ENCODE results near the gene FIG4.
"Not testable (repeated sequence)": the region's sequence is repeated elsewhere in the genome, so short reads cannot be mapped to it uniquely, and the experiment has no call there.

FIG4 gene

DNA sequence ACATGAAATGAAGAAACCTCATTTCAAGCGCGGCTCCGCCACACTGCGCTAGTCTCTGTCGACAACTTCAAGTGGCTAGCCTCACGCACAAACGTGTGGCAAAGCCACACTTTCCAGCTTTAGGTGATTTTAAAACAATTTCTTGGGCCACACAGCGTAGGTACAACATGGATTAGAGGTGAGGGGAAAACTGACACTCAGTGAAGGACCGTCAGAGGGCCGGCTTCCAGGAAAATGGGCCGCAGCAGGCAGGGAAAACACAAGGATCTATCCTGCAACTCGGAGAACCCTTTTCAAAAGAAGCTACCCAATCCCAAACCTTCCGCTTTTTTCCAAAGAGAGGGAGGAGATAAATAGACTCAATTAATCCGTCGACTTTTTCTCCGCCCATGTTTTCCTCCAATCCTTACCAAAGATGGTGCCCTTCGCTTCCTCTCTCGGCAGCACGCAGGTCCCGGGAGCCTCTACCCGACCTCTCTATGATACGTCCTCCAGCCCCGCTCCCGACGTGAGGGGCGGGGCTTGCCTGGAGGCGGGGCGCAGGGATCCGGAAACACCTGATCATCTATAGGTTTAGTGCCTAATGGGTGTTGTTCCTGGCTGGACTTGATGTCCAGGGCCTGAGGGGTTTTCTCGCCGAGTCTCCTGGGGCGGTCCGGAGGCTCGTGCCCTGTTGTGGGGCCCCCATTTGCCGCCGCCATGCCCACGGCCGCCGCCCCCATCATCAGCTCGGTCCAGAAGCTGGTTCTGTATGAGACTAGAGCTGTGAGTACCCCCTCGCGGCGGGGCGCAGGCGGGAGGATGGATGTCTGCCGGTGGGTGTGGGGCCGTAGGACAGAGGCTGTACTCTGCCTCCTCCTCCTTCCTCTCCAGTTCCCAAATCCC lies at the start of gene FIG4, which contains the start of gene AK9:
Gene FIG4, plus strand, starts transcription at position 560 of the 885 bp plus-strand sequence. Its CDS starts 140 bp downstream, at position 700.
Gene AK9, minus strand, starts transcription at position 466 of the 885 bp plus-strand sequence. CDS start 15,457 bp downstream, outside the sequence.
- DNase-seq: peak; percentile 88 to 89

DNA sequence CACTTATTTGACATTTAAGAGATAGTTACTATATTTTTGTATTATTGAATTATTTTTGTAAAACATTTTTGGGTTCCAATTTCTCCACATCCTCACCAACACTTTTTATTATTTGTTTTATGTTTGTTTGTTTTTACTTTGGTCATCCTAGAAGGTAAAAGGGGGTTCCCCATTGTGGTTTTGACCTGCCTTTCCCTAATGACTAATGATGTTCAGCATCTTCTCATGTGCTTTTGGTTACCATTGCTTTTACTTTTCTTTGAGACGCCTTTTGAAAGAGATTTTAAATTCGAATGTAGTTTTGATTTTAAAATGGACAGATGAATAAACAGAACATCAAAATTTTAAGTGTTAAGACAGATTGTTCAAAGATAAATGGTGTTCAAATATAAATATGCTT lies 47.0 kb upstream of the FIG4 start:
- DNase-seq: no peak

DNA sequence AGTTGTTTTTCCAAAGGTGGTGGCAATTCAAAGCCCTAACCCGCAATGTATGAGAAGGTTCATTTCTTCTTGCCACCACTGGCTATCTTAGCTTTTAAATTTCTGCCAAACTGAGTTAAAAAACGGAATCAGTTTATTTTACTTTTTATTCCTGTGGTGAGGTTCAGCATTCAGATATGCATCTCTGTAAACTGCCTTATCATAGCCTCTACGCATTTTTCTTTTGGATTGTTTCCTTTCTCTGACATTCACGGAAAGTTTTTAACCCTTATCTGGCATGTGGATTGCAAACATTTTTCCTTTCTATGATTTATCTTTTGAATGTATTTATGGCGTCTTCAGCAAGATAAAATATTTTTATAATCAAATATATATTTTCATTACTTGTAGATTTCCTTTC lies 37.8 kb upstream of the FIG4 start:
- DNase-seq: no peak

DNA sequence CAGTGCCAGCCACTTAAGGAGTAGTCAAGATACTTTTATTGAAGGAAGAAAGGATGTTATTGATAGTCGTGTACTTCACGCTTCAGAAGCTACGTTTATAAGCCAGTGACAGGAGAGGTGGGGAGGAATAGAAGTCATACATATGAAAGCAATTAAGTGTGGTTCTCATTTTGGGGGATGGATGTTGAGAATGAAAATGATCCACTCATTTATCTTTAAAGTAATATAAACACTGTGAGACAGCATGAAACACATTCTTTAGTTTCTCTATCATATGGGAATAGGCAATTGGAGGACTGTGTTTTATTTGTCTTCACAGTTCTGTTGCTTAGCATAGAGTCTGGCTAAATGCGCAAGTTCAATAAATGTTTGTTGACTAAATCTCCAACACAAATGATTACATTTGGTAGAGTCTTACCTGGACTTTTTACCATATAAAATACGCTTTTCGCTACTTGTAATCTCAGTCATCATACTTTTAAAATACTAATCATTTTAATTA lies 35.3 kb upstream of the FIG4 start:
- DNase-seq: no peak

DNA sequence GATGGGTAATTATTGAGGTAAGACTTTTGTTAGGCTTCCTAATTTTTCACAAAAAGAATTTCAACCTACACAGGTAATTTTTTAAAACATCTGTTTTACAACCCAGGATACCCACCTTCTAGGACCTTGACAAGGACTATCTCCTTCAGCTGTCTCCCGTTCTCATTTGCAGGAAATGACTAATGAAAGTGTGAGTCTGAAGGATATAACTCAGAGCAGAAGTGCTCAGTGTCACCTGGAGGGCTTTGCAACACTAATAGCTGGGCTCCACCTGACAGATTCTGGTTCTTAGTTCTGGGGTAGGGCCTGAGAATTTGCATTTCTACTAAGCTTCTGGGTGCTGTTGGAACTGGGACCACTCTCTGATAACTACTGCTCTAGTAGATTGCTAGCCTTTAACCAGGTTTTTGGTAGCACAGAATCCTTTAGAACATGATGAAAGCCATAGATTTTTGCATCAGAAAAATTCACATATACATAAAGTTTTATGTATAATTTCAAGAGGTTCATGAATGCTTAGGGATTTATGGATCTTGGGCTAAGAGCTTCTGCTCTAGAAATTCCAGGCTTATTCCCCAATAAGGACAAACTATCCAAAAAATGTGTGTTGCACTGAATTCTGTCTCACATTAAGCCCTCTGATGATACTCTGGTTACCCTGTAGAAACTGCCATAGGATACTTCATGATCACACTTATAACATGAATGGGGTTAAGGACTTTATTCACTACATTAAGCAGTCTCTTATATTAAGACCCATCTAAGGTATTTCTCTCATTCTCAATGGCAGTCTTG lies 30.4 kb upstream of the FIG4 start:
- DNase-seq: no peak

DNA sequence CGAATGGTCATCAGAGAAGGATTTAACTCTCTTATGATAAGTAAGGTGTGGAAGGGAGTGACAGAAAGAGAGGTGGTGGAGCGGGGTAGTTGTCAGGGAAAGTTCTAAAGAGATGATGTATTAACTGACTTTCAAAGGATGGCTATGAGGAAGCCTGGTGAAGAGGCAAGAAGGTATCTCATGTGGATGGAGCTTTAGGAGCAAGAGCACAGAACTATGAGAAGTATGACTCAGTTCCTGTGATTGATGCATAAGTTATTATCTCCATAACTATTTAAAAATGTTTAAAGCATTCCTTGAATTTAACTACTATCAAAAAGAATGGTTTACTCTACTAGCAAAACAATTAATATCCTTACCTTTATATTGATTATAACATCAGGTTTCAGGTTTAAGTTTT lies 28.9 kb upstream of the FIG4 start:
- DNase-seq: no peak

DNA sequence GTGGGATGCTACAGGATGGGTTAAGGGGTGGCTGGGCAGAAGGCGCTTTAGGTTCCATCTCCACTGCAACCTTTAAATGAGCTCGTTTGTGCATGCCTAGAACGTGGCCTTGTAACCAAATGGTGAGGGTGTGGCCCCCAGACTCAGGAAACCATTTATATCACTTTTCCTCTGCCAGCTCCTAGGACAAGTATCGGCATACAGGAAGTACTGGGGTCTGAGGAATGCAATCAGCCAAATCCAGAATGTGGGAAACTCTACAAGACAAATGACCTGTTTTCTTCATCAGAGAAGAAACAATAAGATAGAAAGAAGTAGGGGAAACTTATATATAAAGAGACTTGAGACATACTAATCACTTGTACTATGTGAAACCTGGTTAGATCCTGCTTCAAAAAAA lies 21.3 kb upstream of the FIG4 start:
- DNase-seq: no peak

DNA sequence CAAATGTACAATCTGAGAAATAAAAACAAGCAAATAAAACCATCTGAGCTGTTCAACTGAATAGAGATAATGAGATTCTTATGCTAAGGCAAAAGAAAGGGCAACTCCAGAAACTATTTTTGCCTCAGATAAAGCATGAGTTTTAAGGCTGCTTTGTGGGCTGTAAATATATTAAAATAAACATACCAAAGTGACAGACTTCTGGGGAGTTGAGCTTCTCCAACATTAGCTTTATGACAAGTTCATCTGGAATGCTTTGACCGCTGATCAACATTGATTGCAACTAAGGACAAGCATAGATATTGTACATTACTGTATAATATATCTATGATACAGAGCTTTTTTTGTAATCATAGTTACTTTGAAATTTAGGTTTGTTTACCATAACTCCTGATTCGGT lies 19.4 kb upstream of the FIG4 start:
- no peak for DNase-seq

DNA sequence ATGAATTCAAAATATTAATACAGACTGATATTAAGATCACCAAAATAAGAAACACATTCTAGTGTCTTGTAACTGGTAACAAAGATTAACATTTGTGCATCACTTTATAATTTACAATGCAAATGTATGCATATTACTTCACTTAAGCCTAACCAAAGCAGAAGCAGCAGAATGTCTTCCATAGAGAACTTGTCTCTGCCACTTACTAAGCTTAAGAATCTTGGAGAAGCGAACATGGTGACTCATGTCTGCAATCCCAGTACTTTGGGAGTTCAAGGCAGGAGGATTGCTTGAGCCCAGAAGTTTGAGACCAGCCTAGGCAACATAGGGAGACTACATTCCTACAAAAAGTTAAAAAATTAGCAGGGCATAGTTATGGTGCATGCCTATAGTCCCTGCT lies 18.9 kb upstream of the FIG4 start:
- DNase-seq: no peak

DNA sequence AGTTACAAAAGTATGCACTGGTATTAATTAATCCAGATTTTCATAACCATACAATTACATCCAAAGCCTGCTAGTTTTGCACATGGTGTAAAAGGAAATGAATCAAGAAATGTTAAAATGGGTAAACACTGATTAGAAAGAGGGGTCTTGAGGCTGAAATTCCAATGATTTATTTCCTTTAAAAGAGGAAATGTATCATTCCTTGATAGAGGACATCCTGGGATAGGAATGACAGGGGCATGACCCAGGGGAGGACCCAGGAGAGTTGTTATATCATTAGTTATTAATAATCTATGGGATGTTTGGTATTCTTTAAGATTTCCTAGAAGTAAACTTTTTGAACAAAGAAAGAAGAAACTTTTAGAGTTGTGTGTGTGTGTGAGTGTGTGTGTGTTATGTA lies 18.3 kb upstream of the FIG4 start:
- no peak for DNase-seq

DNA sequence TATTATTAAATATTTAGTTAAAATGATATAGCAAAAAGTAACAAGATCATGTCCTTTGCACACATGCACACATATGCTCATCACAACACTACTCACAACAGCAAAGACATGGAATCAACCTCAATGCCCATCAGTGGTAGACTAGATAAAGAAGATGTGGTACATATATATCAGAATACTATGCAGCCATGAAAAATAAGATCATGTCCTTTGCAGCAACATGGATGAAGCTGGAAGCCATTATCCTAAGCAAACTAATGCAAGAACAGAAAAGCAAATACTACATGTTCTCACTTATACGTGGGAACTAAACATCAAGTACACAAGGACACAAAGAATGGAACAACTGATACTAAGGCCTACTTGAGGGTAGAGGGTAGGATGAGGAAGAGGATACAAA lies 14.4 kb upstream of the FIG4 start:
- no peak for DNase-seq

DNA sequence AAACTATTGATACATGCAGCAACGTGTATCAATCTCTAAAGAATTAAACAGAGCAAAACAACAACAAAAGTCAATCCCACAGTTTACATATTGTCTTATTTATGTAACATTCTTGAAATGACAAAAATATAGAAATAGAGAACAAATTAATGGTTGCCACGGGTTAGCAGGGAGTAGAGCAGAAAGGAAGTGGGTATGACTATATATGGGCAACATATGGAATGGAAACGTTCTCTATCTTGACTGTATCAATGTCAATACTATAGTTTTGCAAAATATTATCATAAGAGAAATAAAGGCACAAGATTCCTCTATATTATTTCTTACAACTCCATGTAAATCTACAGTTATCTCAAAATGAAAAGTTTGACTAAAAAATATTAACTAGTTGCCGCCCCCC lies 12.9 kb upstream of the FIG4 start:
- DNase-seq: no peak

DNA sequence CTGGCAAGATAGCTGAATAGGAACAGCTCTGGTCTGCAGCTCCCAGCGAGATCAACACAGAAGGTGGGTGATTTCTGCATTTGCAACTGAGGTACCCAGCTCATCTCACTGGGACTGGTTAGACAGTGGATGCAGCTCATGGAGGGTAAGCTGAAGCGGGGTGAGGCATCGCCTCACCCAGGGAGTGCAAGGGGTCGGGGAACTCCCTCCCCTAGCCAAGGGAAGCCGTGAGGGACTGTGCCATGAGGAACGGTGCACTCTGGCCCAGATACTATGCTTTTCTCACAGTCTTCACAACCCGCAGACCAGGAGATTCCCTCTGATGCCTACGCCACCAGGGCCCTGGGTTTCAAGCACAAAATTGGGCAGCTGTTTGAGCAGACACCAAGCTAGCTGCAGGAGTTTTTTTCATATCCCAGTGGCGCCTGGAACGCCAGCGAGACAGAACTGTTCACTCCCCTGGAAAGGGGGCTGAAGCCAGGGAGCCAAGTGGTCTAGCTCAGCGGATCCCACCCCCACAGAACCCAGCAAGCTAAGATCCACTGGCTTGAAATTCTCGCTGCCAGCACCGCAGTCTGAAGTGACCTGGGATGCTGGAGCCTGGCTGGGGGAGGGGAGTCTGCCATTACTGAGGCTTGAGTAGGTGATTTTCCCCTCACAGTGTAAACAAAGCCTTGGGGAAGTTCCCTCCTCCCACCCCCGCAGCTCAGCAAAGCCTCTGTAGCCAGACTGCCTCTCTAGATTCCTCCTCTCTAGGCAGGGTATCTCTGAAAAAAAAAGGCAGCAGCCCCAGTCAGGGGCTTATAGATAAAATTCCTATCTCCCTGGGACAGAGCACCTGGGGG lies 12.2 kb upstream of the FIG4 start:
- not testable (repeated sequence) for DNase-seq

DNA sequence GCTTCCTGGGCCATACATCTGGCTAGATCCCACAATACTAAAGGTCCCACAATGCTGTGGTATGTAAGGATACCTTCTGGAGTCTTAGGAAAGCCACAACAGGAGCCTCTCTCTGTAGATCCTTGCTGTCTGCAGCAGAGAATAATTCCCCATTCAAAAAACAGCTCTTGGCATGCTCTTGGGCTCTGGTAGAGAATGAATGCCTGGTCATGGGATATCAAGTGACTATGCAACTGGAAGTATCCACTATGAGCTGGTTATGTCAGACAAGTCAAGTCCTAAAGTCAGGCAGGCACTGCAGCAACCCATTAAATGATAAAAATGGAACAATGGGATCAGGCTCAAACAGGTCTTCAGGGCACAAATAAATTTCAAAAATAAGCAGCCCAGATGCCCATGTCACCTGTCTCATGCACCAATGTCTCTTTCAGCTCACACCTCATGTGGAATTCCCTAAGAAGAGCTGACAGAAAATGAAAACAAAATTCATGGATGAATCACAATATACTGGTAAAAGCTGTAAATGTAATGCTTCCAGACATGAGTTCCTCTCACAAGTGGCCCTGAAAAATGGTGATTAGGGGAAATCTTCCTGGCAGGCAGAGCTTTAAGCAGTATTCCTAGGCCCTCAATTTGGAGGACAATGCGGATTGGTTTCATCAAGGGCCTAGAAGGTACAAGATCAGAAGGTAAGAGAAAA lies 4.4 kb upstream of the FIG4 start:
- DNase-seq: no peak

DNA sequence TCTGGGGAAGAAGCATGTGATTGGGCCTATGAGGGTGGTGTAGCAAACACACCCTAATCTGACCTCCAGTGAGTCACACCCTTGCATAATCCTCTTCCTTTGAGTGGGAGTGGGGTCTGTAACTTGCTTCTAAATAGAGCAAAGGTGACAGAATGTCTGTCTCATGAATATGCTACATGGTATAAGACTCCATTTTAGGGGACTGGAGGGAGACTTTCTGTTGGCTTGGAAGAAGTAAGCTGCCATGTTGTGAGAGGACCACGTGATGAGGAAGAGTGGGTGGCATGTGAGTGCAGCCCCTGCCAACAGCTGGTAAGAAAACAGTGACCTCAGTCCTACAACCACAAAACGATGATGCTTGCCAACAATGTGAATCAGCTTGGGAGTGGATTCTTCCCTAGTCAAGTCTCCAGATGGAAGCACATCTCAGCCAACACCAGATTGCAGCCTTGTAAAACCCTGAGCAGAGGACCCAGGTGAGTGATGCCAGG lies 3.8 kb upstream of the FIG4 start:
- no peak for DNase-seq

DNA sequence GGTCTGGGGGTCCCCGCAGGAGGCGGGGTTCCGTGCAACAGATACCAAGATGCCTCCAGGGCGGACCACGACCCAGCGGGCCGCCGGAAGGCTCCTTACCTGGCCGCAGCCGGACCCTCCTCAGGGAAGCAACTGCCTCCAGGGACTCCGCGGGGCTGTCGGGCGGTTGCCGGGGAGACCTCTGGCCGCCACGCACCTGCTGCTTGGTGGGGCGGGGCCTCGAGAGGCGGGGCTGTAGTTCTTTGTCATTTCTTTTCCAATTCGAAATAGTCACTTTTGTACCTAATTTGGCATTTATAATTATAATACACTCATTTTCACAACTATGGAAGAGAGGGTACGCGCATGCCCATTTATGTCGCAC lies 741 bp upstream of the FIG4 start:
- DNase-seq: peak; percentile 58 to 60

DNA sequence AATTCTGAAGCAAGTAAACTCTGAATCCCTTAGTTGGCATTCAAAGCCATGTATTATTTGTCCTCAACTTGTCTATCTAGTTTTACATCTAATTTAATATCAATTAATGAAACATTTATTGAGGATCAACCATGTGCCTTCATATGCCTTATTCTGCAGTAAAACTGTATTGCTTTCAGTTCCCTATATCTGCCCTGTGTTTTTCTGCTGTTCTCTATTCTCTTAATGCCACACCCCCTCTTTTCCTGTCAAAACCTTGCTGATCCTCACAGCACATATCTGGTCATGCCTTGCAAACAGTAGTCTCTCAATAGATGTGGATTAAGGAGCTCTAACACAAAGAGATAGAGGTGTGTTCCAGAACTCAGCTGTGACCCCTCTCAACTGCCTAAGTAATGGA lies 2.0 kb downstream of the FIG4 start:
- DNase-seq: no peak

DNA sequence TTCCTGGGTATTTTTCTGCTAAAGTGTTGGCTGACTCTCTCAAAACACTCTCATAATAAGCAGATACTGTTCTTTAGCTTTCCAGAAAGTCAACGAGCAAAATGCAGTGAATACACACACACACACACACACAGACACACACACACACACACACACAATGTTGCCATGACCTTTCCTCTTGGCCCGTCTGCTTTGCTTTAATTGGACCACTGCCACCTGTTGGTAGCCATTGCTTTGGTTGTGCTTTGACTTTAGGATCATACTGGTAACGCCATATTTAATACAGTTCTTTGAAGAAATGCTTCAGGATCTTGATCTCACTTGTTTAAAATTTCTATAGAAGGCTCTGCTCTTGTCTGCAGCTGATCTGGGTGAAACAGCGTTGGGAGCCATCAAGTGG lies 4.4 kb downstream of the FIG4 start:
- no peak for DNase-seq

DNA sequence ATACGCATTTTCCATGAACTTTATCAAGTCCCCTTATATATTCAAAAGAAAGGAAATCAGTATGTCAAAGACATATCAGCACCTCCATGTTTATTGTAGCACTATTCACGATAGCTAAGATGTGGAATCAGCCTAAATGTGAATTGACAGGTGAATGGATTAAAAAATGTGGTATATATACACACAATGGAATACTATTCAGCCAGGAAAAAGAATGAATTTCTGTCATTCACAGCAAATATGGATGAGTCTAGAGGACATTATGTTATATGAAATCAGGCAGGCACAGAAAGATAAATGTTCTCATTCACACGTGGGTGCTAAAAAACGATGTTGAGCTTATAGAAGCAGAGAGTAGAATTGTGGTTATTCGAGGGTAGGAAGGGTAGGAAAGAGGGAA lies 5.3 kb downstream of the FIG4 start:
- DNase-seq: no peak

DNA sequence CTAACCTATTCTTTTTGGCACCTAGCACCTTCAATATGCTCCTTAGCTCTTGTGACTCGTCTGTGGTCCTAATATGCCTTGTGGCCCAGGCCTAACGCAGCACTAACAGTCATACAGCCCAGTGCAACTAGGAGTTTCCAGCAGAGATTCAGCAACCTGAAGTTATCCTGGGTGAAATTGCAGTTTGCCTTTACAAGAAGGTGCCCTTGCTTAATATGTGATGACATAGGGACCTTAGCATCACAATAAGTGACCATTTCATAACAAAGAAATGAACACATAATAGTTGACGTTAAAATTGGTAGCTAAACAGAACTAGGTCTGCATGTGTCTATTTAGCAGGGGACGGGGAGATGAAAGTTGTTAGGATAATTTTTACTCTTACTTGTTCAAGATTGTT lies 10.1 kb downstream of the FIG4 start:
- DNase-seq: no peak

DNA sequence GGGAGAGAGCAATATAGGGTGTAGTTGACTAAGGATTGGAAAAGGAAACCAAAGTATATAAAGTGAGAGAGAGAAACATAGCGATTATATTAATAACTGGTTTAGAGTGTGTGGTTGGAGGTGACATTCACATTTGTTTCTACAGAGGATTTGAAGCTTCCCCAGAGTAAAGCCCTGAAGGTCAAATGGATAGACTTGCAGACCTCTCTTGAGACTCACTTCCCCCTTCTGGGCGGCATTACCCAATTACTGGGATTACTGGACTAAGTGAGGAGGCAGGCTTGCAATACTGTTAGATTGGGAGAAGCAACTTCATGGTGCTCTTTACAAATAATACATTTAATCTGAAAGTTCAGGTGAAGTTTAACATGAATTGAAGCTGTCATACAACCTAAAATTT lies 10.7 kb downstream of the FIG4 start:
- no peak for DNase-seq

DNA sequence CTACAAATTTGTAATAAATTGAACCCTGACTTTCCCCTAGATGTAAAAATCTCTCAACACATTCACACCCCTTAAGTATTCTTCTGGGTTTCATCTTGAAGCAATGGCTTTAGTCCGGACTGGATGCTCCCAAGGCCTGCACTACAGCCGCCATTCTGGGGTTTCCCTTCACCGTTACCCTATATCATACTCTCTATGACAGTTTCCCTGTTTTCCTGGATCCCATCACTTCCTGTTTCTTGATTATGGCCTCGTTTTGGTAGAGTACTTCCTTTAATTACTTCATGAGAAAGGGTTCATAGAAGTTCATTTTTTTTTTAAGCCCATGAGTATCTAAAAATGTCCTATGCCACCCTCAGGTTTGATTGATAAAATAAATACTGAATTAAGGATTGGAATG lies 11.7 kb downstream of the FIG4 start:
- no peak for DNase-seq

All from activated CD4-positive, alpha-beta T cell treated with anti-CD3 and anti-CD28 coated beads, Interleukin-2, amount 50 U/mL, for 4 hours (primary cell).